ENCODE data around the gene C1orf167.

GRCh38 chr1:11777658-11778322, 15.8 kb downstream of the C1orf167 start:
- no peak for TF ChIP-seq CTCF (IDR thresholded peaks at IDR 0.05)
- no peak for TF ChIP-seq POLR2A (IDR thresholded peaks at IDR 0.05)
- no peak for TF ChIP-seq POLR2AphosphoS5 (IDR thresholded peaks at IDR 0.05; ENCODE audit: insufficient read depth in 1 of 2, low read depth in 1 of 2)
